Astrocyte (in vitro differentiated cells and primary cell): ENCODE results near the gene ZBTB38.

ENCODE experiments used
- EZH2 ChIP-seq: IDR thresholded peaks from 2 replicates; pipeline ENCODE4 v1.6.1; 2012; ENCODE audit warnings: mild to moderate bottlenecking, low read length, inconsistent platforms; ENCODE audit not compliant: insufficient read depth
- TF ChIP-seq, protein P1 (sequence below): IDR thresholded peaks from 2 replicates; pipeline ENCODE4 v1.5.1; 2011; ENCODE audit warnings: low read depth, mild to moderate bottlenecking, inconsistent platforms, low read length, moderate library complexity; ENCODE audit not compliant: insufficient read depth

DNA sequence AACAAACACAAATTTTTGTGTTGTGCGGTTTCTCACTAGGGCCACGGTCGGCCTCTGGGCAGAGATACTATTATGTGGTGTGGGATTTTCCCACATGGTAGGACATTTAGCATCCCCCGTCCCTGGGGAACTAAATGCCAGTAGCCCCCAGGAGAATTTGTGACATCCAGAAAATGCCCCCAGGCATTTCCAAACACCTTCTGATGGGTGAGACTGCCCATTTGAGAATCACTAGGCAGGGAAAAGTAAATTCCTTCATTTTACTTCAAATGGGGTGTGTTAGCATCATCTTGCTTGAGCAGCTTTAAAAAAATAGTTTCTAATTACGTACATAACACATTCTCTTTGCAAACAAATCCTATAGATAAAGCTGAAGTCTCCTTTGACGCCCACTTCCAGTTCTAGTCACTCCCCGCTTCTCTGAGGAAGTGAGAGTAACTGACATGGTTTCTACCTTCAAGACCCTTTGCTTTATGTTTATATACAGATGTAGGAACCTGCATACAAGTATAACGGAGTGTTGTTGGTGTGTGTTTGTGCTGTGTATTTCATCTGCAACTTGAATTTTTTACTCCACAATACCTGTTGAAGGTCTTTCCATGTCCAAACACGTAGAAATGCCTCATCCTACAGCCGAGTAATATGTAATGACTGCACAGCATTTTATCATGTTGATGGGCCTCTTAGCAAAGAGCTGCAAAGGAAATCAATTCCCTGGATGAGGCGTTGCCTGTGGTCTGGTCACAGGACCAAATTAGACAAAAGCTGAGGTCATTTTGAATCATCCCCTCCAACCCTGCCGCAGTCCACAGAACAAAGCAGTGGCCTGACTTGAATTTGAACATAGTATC lies 31.4 kb upstream of the ZBTB38 start:
- TF ChIP-seq, protein P1, sequence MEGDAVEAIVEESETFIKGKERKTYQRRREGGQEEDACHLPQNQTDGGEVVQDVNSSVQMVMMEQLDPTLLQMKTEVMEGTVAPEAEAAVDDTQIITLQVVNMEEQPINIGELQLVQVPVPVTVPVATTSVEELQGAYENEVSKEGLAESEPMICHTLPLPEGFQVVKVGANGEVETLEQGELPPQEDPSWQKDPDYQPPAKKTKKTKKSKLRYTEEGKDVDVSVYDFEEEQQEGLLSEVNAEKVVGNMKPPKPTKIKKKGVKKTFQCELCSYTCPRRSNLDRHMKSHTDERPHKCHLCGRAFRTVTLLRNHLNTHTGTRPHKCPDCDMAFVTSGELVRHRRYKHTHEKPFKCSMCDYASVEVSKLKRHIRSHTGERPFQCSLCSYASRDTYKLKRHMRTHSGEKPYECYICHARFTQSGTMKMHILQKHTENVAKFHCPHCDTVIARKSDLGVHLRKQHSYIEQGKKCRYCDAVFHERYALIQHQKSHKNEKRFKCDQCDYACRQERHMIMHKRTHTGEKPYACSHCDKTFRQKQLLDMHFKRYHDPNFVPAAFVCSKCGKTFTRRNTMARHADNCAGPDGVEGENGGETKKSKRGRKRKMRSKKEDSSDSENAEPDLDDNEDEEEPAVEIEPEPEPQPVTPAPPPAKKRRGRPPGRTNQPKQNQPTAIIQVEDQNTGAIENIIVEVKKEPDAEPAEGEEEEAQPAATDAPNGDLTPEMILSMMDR: no peak
- no peak for TF ChIP-seq EZH2
